Measurements from ENCODE around the gene BRD9.
"Not testable (repeated sequence)": the region's sequence is repeated elsewhere in the genome, so short reads cannot be mapped to it uniquely, and the experiment has no call there.

The BRD9 gene

DNA sequence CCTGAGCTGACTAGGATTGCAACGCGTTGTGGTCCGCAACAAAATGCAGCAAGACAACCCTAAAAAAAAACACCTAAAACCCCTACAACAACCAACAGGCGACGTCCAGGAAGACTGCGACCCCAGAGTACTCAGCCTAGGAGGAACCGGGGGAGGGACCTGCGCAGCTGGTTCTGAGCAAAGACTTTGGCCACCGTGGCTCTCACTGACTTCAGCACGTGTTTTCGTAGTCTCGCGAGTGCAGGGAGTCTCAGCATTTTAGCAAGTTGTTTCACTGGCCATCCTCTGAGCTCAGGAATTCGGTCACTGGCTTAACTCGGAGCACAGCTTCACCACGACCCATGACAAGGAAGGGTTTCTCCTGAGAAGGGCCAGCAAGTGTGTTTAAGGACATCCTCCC is 33.2 kb downstream of the BRD9 start:
- no peak for DNase-seq (ENCODE audit: low read depth, low spot score)

DNA sequence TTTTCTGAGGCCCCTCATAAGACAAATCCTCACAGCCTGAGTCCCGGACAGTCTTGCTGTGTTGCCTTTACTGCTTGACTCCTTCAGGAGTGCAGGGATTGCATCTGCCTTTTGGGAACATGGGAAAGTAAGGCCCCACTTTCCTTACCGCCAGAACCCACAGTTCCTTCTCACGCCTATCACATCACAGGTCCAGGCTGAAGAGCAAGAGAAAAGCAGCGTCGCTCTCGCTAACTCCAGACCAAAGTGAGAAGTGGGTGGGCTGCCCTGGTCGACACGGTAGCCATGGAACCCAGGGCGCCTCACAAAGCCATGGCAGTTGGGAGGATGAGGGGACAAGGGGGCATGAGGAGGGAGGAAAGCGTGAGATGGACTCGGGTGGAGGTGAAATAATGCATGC is 33.9 kb downstream of the BRD9 start:
- DNase-seq (ENCODE audit: low read depth, low spot score): no peak

DNA sequence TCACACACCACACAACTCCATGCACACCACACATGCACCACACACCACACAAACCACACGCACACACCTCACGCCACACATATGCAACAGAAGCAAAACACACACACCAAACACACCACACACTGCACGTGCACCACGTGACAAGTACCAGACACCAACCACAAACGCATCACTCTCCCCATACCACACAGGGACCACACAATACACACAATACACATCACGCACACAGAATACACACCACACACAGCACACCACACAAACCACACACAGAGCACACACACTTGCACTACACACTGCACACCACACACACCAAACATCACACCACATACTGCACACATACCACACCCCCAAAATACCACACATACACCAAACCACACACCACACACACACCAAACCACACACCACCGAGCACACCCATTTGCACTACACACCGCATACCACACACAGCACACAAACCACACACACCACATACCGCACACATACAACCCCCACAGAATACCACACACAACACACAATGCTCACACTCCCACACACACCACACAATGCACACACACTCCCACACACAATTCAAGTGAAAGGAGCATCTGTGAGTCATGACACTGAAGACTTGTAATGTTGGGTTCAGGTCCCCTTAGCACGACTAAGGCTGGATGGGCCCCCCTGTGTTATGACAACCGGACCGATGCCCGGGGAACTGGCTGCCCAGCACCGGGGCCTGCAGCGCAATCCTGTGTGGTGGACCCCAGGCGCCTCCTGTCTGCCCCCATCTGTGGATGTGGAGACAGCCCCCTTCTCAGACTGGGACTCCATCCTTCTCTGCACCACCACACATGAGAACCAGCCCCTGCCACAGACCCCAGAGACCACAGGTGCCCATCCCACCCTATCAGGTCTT is 35.8 kb downstream of the BRD9 start:
- DNase-seq (ENCODE audit: low read depth, low spot score): no peak

DNA sequence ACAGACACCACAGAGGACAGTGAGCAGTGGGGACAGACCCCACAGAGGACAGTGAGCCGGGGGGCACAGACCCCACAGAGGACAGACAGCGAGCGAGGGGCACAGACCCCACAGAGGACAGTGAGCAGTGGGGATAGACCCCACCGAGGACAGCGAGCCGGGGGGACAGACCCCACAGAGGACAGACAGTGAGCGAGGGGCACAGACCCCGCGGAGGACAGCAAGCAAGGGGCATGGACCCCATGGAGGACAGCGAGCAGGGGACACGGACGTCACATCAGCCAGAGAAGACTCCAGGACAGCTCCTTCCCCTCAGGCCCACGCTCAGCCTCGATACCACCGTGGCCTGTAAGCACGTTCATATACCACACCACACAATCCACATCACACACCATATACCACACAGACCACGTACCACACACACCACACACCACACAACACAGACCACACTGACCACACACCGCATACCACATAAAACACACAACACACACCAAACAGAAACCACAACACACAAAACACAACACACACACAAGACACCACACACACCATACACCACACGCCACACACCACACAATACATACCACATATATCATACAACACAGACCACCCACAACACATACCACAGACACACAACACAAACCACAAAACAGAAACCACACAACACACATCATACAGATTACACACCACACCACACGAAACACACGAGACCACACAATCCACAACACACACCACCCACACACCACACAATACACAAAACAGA is 36.6 kb downstream of the BRD9 start:
- DNase-seq (ENCODE audit: low read depth, low spot score): no peak

DNA sequence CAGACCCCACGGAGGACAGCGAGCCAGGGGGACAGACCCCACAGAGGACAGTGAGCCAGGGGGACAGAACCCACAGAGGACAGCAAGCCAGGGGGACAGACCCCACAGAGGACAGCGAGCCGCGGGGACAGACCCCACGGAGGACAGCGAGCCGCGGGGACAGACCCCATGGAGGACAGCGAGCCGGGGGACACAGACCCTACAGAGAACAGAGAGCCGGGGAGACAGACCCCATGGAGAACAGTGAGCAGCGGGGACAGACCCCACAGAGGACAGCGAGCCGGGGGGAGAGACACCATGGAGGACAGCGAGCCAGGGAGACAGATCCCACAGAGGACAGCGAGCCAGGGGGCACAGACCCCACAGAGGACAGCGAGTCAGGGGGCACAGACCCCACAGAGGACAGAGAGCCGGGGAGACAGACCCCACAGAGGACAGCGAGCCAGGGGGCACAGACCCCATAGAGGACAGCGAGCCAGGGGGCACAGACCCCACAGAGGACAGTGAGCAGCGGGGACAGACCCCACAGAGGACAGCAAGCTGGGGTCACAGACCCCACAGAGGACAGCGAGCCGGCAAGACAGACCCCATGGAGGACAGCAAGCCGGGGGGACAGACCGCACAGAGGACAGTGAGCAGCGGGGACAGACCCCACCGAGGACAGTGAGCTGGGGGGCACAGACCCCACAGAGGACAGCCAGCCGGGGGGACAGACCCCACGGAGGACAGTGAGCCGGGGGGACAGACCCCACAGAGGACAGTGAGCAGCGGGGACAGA is 37.4 kb downstream of the BRD9 start:
- DNase-seq (ENCODE audit: low read depth, low spot score): no peak

DNA sequence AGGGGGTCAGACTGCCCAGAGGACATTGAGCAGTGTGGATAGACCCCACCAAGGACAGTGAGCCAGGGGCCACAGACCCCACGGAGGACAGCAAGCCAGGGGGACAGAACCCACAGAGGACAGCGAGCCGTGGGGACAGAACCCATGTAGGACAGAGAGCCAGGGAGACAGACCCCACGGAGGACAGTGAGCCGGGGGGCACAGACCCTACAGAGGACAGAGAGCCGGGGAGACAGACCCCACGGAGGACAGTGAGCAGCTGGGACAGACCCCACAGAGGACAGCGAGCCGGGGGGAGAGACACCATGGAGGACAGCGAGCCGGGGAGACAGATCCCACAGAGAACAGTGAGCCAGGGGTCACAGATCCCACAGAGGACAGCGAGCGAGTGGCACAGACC is 38.4 kb downstream of the BRD9 start:
- DNase-seq (ENCODE audit: low read depth, low spot score): no peak

DNA sequence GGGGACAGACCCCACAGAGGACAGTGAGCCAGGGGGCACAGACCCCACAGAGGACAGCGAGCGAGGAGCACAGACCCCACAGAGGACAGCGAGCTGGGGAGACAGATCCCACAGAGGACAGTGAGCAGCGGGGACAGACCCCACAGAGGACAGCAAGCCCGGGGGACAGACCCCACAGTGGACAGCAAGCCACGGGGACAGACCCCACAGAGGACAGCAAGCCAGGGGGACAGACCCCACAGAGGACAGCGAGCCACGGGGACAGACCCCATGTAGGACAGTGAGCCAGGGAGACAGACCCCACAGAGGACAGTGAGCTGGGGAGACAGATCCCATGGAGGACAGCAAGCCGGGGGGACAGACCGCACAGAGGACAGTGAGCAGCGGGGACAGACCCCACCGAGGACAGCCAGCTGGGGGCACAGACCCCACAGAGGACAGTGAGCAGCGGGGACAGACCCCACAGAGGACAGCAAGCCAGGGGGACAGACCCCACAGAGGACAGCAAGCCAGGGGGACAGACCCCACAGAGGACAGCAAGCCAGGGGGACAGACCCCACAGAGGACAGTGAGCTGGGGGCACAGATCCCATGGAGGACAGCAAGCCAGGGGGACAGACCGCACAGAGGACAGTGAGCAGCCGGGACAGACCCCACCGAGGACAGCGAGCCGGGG is 39.0 kb downstream of the BRD9 start:
- DNase-seq (ENCODE audit: low read depth, low spot score): not testable (repeated sequence)

DNA sequence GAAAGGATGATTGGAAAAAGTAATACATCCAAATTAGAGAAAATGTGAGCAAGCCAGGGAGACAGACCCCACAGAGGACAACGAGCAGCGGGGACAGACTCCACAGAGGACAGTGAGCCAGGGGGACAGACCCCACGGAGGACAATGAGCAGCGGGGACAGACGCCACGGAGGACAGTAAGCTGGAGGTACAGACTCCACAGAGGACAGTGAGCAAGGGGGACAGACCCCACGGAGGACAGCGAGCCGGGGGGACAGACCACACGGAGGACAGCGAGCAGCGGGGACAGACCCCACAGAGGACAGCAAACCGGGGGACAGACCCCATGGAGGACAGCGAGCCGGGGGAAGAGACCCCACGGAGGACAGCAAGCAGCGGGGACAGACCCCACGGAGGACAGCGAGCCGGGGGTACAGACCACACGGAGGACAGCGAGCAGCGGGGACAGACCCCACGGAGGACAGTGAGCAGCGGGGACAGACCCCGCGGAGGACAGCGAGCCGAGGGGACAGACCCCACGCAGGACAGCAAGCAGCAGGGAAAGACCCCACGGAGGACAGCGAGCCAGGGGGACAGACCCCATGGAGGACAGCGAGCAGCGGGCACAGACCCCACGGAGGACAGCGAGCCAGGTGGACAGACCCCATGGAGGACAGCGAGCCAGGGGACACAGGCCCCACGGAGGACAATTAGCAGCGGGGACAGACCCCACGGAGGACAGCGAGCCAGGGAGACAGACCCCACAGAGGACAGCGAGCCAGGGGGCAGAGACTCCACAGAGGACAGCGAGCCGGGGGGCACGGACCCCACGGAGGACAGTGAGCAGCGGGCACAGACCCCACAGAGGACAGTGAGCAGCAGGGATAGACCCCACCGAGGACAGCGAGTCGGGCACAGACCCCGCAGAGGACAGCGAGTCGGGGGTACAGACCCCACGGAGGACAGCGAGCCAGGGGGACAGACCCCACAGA is 39.9 kb downstream of the BRD9 start:
- no peak for DNase-seq (ENCODE audit: low read depth, low spot score)

DNA sequence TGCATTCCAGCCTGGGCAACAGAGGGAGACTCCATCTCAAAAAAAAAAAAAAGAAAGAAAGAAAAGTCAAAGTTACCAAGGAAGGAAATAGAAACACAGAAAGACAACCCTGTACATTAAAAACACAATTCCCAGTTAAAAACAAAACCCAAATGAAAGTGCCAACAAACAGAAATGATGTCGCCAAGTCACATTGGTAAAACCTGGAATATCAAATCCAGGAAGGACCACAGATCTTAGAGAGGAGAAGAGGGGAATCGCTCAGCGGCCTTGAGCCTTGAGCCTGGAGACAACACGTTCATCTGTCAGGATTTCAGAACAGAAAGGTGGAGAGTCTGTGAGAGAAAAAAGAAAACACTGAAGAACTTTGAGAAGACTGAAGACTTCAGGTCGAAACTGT is 40.6 kb downstream of the BRD9 start:
- DNase-seq (ENCODE audit: low read depth, low spot score): no peak

DNA sequence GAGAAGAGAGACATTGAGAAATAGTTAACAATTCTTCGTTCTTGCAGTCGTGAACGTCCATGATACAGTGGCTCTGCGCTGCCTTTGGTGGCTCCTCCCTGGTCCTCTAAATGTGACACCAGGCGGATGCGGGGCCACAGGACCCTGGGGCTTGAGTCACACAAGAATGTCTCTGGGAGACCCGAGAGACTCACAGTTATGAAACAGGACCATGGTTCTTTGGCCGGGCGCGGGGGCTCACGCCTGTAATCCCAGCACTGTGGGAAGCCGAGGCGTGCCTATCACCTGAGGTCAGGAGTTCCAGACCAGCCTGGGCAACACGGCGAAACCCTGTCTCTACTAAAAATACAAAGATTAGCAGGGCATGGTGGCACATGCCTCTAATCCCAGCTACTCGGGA is 41.0 kb downstream of the BRD9 start:
- no peak for DNase-seq (ENCODE audit: low read depth, low spot score)

DNA sequence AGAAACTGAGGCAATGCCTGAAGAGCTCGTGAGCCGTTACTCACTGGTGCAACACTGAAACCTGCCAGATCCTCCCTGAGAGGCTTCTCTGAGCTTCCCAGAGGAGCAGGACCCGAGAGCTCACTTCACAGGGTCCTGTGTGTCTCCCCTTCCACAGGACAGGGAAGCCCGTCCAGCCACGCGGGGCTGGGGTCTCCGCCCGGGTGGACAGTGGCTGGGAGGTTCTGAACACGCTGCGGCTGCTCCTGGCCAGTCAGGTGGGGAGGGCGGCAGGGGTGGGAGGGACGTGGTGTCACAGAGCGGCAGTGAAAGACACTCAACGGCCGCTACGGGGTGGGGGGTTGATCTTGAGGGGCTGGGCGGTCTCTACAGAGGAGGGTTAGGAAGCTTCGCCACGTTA is 41.5 kb downstream of the BRD9 start:
- no peak for DNase-seq (ENCODE audit: low read depth, low spot score)

DNA sequence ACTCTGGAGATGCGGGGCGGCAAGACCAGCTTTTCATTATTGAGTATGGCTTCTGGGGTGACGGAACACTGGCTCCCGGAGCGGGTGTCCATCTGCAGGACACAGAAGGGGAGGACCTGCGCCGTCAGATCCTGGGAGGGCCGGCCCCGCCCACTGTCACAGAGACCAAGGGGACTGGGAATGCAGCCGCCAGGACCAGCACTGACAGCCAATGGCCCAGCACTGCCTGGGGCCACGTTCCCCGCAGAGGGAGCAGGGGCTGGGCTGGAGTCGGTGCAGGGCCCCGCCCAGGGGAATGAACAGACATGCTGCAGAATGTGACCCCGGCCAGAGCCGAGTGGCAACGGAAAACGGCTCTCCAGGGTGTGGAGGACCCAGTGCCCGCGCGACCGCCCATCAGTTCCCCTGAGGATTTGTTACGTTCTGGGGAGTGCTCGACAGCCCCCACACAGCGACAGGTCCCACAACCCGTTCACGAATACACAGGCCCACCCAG is 42.0 kb downstream of the BRD9 start, which contains the start of gene ZDHHC11:
Gene ZDHHC11 (minus strand): TSS at position 476 of the 496 bp plus-strand sequence. CDS start 384 bp downstream, at position 92.
- DNase-seq (ENCODE audit: low read depth, low spot score): no peak

DNA sequence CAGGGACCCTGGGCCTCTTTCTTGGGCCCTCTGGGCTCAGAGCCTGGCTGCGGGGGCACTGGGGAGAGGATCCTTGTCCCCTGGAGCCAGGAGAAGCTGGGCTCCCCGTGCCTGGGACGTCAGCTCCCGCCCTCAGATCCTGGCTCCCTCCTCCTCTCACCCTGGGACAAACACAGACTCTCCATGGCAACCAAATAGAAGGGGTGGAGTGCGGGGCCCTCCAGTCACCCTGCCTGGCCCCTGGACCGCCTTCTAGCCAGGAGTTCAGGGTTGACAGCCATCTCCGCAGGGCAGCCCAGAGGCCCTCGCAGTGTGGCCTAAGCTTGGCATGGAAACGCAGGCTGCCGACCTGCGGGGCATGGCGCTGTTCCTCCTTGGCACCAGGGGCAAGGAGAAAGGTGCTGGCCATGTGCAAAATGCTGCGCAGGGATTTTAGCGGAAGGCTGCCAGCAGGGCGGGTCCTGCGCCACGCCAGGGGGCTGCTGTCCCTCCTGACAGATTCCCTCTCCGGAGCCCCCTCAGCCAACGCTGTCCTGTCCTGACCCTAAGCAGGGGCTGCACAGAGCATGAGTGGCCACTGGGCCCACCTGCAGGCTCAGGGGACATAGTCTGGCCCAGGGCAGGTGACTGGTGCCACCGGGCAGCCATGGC is 42.8 kb downstream of the BRD9 start:
- DNase-seq (ENCODE audit: low read depth, low spot score): peak; percentile 35

DNA sequence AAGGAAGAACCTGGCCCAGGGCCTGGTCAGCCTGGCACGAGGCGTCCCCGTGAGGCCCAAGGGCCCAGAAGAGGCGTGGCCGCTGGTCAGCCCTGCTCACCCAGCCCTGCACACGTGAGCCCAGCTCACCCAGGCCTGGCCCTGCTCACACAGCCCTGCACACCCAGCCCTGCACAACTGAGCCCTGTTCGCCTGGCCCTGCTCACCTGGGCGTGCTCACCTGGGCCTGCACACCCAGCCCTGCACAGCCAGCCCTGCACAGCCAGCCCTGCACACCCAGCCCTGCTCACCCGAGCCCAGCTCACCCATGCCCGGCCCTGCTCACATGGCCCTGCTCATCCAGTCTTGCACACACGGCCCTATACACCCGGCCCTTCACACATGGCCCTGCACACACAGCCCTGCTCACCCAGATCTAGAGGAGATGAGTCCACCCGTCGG is 43.9 kb downstream of the BRD9 start:
- DNase-seq (ENCODE audit: low read depth, low spot score): no peak

DNA sequence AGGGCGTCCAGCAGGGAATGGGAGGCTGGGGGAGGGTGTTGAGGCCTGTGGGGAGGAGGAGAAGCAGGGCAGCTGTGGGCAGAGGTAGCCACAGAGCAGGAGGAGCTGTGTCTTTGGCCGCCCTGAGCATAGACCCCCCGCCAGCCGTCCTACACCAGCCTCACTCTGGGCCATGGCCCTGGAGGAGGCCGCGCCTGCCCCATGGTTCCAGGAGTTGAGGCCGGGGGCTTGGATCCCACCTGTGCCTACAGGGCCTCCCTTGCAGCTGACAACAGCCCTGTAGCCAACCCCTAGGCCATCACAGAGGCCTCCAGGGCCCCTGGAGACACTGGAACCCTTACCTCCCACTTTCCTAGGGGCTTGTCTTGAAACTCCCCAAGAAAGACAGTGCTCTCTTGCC is 44.9 kb downstream of the BRD9 start:
- DNase-seq (ENCODE audit: low read depth, low spot score): not testable (repeated sequence)

DNA sequence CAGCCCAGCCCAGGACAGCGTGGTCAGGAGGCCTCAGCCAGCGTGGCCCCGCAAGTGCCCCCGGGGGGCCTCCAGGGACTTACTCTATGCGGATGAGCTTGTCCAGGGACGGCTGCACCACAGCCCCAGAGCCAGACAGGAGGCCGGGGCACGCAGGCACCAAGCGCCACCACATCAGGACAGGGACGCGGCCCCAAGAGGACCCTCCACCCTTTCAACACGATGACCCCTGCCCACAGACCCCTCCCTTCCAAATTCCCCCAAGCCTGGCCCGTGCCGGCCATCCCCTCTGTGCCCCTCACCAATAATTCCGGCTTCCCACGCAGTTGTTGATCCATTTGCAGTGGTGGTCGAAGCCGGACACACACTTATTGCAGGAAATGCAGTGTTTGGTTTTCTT is 45.4 kb downstream of the BRD9 start:
- not testable (repeated sequence) for DNase-seq (ENCODE audit: low read depth, low spot score)

DNA sequence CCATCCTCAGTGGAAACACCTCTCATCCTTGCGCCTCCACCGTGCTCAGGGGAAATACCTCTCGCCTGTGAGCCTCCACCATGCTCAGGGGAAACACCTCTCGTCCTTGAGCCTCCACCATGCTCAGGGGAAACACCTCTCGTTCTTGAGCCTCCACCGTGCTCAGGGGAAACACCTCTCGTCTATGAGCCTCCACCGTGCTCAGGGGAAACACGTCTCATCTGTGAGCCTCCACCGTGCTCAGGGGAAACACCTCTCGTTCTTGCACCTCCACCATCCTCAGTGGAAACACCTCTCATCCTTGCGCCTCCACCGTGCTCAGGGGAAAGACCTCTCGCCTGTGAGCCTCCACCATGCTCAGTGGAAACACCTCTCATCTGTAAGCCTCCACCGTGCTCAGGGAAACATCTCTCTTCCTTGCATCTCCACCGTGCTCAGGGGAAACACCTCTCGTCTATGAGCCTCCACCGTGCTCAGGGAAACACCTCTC is 46.0 kb downstream of the BRD9 start:
- not testable (repeated sequence) for DNase-seq (ENCODE audit: low read depth, low spot score)

DNA sequence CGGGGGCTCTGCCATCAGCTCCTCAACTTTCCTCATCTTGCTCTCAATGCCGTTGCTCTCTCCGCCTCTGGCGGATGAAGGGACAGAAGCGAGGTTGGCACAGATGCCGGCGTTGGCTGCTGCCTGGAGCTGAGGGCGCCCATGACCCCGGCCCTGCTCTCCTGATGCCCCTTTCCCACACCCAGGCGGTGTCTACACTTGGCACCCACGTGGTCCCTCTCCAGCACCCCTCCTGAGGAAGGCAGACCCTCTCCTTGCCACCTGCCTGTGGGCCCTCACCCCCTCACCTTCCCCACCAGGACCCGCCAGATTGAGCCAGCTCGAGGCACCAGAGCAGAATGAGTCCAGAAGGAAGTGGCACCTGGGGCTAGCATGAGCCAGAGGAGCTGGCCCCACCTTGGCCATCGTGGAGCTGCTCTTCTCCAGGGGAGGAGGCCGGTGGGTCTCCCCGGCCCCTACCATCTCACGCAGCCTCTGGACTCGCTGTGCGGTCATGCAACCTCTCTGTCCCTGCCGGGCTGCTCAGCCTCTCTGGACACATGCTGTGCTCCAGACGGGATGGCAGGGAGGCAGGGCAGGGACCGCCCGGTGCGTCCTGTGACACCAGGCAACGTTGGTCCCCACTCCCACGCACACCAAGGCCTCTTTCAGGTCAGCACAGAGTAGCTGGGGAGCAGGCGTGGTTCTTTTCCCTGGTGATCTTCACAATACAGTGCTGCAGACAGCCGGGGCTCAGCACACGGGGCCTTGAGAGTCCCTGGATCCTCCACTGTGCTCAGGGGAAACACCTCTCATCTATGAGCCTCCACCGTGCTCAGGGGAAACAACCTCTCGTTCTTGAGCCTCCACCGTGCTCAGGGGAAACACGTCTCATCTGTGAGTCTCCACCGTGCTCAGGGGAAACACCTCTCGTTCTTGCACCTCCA is 46.7 kb downstream of the BRD9 start:
- not testable (repeated sequence) for DNase-seq (ENCODE audit: low read depth, low spot score)
